CD4-positive, alpha-beta T cell treated with Interleukin-1 beta for 1 hour (primary cell): ENCODE data around the gene PHF21B.
"Not testable (repeated sequence)": the region's sequence is repeated elsewhere in the genome, so short reads cannot be mapped to it uniquely, and the experiment has no call there.

Source experiments
- DNase-seq, 2 donors: peaks; one replicate each; pipeline ENCODE4 v3.0.0-alpha.2; 2020 to 2022

Gene PHF21B

GRCh38 chr22:44861245-44861644 lies 148.6 kb downstream of the PHF21B start:
- DNase-seq: no peak

GRCh38 chr22:44860311-44860710 lies 149.5 kb downstream of the PHF21B start:
- no peak for DNase-seq

DNA sequence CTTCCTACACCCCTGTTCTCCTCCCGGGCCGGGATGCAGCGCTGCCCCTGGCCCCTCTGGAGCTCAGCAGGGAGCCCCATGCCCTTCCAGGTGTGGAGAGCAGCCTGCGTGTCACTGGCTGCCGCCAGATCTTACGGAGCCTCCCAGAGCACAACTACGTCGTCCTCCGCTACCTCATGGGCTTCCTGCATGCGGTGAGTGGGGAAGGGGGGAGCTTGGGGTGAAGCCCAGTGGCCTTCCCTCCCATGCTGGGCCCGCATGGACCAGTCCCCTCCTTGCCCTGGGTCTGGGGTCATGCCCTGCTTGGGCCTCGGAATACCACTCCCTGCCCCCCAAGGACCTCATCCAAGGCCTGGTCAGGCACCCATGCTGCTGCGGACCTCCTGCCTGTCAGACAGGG lies 150.2 kb downstream of the PHF21B start:
- no peak for DNase-seq

DNA sequence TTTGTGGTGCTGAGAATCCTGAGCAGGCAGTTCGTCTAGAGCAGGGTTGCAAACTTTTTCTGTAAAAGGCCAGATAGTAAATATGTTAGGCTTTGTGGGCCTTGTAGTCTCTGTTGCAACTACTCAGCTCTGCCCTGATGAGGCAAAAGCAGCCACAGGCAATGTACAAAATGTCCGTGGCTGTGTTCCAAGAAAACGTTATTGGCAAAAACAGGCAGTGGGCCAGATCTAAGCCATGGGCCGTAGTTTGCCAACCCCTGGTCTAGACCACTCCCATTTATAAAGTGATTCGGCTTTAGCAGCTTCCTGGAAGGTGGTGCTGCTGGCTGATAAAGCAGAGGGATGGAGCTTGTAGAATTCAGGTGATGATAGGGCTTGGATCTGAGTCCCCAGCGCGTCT lies 151.0 kb downstream of the PHF21B start:
- DNase-seq: not testable (repeated sequence)

GRCh38 chr22:44855855-44856254 lies 153.9 kb downstream of the PHF21B start:
- no peak for DNase-seq

DNA sequence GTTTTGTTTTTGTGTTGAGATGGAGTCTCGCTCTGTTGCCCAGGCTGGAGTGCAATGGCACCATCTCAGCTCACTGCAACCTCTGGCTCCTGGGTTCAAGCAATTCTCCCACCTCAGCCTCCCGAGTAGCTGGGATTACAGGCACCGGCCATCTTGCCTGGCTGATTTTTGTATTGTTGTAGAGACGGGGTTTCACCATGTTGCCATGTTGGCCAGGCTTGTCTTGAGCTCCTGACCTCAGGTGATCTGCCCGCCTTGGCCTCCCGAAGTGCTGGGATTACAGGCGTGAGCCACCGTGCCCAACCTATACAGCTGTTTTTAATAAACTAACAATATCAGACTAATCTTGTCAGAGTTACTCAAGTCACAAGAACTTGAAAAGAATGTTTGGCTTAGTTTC lies 155.2 kb downstream of the PHF21B start:
- not testable (repeated sequence) for DNase-seq

DNA sequence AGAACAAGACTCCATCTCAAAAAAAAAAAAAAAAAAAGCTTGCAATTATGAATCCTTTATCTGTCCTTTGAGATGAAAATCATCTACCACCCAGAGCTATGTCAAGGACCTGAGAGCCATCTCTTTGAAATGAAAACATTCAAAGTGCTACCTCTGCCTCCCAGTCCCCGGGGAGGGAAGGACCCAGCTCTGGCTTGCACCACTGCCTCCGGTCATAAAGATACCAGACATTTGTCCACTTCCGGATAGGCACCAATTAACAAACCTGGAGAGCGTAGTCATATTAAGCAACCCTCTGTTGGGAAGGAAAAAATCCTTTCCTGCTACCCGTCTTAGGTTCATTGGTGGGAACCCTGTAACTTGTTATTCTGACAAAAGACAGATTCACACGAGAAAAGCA lies 158.9 kb downstream of the PHF21B start:
- DNase-seq: no peak

- DNase-seq: no peak
Measured at GRCh38 chr22:44848791-44849420, 160.9 kb downstream of the PHF21B start.

DNA sequence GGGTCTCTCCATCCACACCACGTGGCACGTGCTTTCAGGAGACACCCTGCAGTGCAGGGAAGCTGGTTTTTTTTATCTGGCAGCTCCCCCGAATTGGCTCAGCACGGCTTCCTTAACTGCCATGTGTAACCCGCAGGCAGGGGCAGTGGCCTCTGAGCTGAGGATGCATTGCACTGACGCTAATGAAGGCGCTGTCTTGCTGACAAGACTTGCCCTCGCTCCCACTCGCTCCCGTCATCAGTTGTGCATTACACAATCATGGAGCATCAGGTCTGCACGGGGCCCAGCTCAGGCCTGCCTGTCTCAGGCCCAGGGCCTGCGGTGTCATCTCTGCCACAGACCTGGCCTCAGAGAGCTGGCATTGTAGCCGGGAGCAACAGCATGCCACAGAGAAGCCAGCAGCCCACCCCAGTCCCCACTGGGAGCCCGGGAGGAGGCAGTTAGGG lies 161.5 kb downstream of the PHF21B start:
- no peak for DNase-seq

DNA sequence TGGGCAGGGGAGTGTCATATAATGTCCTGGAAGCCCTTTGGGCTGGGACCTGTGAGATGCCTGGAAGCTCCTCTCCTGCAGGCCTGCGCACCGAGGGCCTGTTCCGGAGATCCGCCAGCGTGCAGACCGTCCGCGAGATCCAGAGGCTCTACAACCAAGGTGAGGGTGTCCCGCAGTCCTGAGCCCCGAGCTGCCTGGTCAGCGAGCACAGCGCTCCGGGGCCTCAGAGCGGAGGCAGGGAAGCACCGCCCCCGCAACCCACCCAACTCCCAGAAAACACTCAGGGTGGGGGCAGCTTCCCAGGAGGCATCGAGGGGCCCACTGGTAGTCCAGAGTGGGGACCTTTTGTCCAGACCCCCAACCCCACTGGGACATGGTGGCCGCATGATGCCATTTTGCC lies 161.9 kb downstream of the PHF21B start:
- DNase-seq: no peak

DNA sequence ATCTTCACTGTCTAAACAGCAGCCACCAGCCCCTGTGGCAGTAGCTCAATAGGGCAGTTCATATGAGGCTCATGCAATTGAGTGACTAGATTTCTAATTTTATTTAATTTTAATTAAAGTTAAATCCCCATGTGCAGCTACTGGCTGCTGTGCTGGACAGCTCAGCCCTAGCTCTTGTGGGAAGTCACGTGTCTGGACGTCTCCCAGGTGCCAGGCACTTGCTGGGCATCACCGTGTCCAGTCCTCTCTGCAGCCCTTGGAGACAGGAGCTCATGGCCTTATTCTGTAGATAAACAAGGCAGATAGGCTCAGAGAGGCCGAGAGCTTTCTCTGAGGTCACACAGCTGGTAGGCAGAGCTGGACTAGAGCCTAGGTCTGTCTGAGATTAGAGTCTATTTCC lies 162.4 kb downstream of the PHF21B start:
- no peak for DNase-seq

GRCh38 chr22:44846726-44847275 lies 163.0 kb downstream of the PHF21B start:
- no peak for DNase-seq

GRCh38 chr22:44845796-44846720 lies 163.7 kb downstream of the PHF21B start:
- DNase-seq: no peak

GRCh38 chr22:44845191-44845590 lies 164.6 kb downstream of the PHF21B start:
- DNase-seq: no peak

DNA sequence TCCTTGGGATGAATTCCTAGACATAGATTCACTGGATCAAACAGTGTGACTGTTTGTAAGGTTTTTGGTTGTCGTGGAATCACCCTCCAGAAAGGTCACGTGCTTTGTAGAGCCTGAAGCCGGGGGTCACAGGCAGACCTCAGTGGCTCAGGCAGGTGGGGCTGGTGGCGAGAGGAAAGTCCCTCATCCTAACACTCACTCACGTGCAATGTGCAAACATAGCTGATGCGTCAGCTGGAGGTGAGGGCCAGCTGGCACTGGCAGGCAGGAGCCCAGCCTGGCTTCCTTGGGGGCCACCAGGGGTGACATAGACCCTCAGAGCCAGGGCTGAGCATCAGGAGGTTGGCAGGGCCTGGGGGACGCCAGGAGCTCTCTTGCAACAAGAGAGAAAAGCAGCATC lies 167.4 kb downstream of the PHF21B start:
- DNase-seq: no peak

- DNase-seq: no peak
Measured at GRCh38 chr22:44840611-44841322, 169.0 kb downstream of the PHF21B start.

DNA sequence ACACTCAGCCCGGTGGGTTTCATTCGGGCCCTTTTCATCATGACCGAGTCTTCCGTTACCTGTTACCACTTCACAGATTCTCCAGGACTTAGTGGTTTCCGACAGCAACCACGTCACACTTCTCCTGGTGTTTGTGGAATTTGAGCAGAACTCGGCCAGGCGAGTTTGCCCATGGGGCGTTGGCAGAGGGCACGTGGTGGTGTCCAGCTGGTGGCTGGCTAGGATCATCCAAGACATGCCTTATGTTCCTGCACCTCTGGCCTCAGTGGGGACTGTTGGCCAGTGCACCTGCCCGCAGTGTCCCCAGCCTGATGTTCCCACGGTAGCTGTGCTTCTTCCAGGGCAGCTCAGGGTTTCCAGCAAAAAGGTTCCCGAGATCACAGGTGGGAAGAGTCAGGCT lies 170.1 kb downstream of the PHF21B start:
- no peak for DNase-seq

GRCh38 chr22:44839061-44839460 lies 170.7 kb downstream of the PHF21B start:
- DNase-seq: no peak

DNA sequence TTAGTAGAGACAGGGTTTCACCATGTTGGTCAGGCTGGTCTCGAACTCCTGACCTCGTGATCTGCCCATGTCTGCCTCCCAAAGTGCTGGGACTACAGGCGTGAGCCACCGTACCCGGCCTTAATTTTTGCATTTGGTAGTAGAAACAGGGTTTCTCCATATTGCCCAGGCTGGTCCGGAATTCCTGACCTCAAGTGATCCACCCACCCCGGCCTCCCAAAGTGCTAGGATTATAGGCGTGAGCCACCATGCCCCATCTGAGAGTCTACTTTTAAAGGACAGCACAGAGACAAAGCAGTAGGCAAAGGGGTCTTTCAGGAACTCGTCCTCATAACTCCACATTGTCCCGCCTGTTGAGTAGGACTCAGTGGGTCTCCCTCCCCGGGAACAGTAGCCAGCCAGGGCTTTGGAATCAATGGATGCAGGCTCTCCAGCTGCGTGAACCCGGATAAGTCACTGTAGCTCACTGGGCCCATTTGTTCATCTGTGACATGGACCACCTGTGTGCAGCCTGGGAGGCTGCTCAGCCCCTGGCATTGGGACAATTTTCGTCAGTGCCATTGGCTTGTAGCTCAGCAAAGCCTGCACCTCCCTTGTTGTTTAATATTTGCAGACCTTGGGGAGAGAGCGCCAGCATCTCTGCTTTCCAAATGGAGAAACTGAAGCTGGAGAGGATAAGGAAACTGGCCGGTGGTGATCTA lies 171.3 kb downstream of the PHF21B start:
- DNase-seq: no peak

DNA sequence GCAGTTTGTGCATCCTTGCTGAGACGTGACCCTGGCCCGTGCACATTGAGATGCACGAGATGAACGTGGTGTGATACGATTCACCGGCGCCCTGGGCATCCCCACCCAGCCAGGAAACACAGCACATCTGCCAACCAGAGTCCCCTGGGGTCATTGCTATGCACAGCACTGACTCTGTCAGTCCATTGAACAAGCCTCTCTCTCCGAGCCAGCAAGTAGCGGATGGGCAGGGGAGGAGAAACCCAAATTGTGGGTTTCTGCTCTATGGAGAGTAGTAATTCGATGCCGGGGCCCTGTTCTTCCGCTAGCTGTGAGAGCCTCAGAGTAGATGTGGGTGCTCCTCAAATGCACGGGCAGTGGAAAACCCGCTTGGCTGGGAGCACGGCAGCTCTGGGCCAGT lies 172.3 kb downstream of the PHF21B start:
- DNase-seq: no peak

- no peak for DNase-seq
Measured at GRCh38 chr22:44834065-44834464, 175.7 kb downstream of the PHF21B start.

GRCh38 chr22:44831885-44832284 lies 177.9 kb downstream of the PHF21B start:
- no peak for DNase-seq
